Measurements from ENCODE around the gene CLTB. TPM values are rescaled to one million over a fixed set of nuclear protein-coding genes. Genes with fewer than 3 reads are reported as not detected.

CLTB gene
- total RNA-seq, 1 donor from 2014 or later: 38.1 TPM

GRCh38 chr5:176454724-176455394 is 38.5 kb upstream of the CLTB start:
- no peak overlapping the region for H3K27ac Mint-ChIP-seq
- H3K27me3 Mint-ChIP-seq: no peaks in the 10 kb centered on the region
- H3K36me3 Mint-ChIP-seq: peaks cover 17% of the 10 kb centered on the region
- no peaks in the 10 kb centered on the region for H3K9me3 Mint-ChIP-seq
- no peak for TF ChIP-seq CTCF (conservative IDR thresholded peaks at IDR 0.05)
- no peak overlapping the region for H3K4me3 Mint-ChIP-seq
- DNase-seq (ENCODE audit: extremely low spot score, unreplicated experiment): no peak
- peaks cover 9% of the 10 kb centered on the region for H3K4me1 Mint-ChIP-seq (ENCODE audit: unreplicated experiment)

GRCh38 chr5:176450077-176450476 is 33.7 kb upstream of the CLTB start:
- no peak for DNase-seq (ENCODE audit: extremely low spot score, unreplicated experiment)
- Mint-ChIP-seq H3K27ac (no peak overlapping the region), H3K4me3 (peak overlapping the region; percentile 99), H3K9me3 (no peaks in the 10 kb centered on the region), H3K4me1 (ENCODE audit: unreplicated experiment) (peaks cover 14% of the 10 kb centered on the region), H3K36me3 (peaks cover 7% of the 10 kb centered on the region), H3K27me3 (no peaks in the 10 kb centered on the region)
- TF ChIP-seq CTCF (conservative IDR thresholded peaks at IDR 0.05): no peak

- peak within 1 kb of the TSS; percentile 99 for H3K27ac Mint-ChIP-seq
- peak; percentile 100 for TF ChIP-seq CTCF (conservative IDR thresholded peaks at IDR 0.05)
- peaks cover 4% of the 10 kb centered on the region for H3K36me3 Mint-ChIP-seq
- DNase-seq (ENCODE audit: extremely low spot score, unreplicated experiment): peak; percentile 100
- peaks cover 14% of the 10 kb centered on the region for H3K4me1 Mint-ChIP-seq (ENCODE audit: unreplicated experiment)
- no peaks in the 10 kb centered on the region for H3K9me3 Mint-ChIP-seq
- peak within 1 kb of the TSS; percentile 99 for H3K4me3 Mint-ChIP-seq
- no peaks in the 10 kb centered on the region for H3K27me3 Mint-ChIP-seq
Measured at GRCh38 chr5:176447978-176448608, 31.8 kb upstream of the CLTB start, which contains the start of gene FAF2. Gene FAF2, plus strand, starts transcription at chr5:176448385. Its CDS starts 23 bp downstream, at chr5:176448408.

- no peak for TF ChIP-seq CTCF (conservative IDR thresholded peaks at IDR 0.05)
- Mint-ChIP-seq H3K27me3 (no peaks in the 10 kb centered on the region), H3K9me3 (no peaks in the 10 kb centered on the region), H3K4me1 (ENCODE audit: unreplicated experiment) (peaks cover 13% of the 10 kb centered on the region), H3K36me3 (peaks cover 3% of the 10 kb centered on the region), H3K4me3 (peak overlapping the region; percentile 99), H3K27ac (peak overlapping the region; percentile 99)
- DNase-seq (ENCODE audit: extremely low spot score, unreplicated experiment): peak; percentile 74
Measured at GRCh38 chr5:176447591-176447977, 31.2 kb upstream of the CLTB start.

- DNase-seq (ENCODE audit: extremely low spot score, unreplicated experiment): no peak
- H3K27me3 Mint-ChIP-seq: peaks cover 4% of the 10 kb centered on the region
Measured at GRCh38 chr5:176446884-176447590, 30.7 kb upstream of the CLTB start.

More at GRCh38 chr5:176446884-176447590, 30.7 kb upstream of the CLTB start:
- H3K4me3 Mint-ChIP-seq: peak overlapping the region; percentile 99
- peak overlapping the region; percentile 99 for H3K27ac Mint-ChIP-seq
- no peak for TF ChIP-seq CTCF (conservative IDR thresholded peaks at IDR 0.05)
- no peaks in the 10 kb centered on the region for H3K9me3 Mint-ChIP-seq
- H3K36me3 Mint-ChIP-seq: peaks cover 3% of the 10 kb centered on the region
- H3K4me1 Mint-ChIP-seq (ENCODE audit: unreplicated experiment): peaks cover 9% of the 10 kb centered on the region
